Measurements from ENCODE around the gene SATB1.
"Not testable (repeated sequence)": the region's sequence is repeated elsewhere in the genome, so short reads cannot be mapped to it uniquely, and the experiment has no call there.

SATB1 gene

GRCh38 chr3:18349197-18349798, 75.8 kb downstream of the SATB1 start:
- no peak for DNase-seq

DNA sequence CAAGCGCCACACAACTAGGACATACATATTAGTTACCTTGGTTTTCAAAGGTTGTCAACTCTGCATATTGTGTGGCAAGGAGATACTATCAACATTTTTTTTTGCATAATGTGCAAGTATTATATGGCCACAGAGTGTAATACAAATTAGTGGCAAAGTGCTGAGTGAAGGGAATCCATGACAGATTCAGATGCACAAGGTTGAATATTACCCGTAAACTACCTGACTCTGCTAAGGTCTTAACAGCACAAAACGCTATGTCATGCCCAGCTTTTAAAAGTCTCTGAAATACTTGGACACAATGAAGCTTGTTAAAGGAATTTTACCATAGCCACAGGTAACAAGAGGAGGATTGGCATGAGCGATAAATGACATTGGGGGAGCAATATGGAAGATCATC, 79.0 kb downstream of the SATB1 start:
- DNase-seq: no peak

DNA sequence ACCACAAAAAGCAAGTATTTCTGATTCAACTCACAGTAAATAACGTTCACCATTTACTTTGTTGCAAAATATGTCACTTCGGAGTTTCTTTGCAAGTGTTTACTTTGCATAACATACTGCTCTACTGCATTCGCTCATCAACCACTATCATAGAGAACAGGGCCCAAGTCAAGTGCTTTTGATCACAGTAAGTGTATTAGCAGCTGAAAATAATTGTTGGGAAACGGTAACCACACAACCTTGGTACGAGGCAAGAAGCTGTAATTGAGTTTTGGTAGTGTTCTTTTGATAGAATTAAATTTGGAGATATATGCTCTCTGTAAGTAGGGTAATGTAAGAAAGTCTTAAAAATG, 80.1 kb downstream of the SATB1 start:
- DNase-seq: no peak

GRCh38 chr3:18344306-18345014, 80.7 kb downstream of the SATB1 start:
- no peak for DNase-seq

DNA sequence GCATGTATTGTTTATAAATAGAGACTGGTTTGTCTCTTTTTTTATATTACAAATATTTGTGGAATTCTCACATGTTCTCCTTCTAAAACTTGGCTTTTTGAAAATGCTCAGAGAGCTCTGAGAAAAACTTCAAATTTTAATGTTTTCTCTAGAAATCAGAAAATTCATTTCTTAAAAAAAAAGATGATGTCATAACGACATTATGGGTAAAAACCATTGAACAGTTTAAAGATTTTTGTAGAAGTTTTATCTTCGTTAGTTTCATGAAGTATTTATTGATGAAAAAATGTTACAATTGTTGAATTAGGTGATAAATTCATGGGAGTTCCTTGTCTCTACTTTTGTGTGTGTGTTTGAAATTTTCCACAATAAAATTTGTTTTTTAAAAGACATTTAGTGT, 81.3 kb downstream of the SATB1 start:
- no peak for DNase-seq

DNA sequence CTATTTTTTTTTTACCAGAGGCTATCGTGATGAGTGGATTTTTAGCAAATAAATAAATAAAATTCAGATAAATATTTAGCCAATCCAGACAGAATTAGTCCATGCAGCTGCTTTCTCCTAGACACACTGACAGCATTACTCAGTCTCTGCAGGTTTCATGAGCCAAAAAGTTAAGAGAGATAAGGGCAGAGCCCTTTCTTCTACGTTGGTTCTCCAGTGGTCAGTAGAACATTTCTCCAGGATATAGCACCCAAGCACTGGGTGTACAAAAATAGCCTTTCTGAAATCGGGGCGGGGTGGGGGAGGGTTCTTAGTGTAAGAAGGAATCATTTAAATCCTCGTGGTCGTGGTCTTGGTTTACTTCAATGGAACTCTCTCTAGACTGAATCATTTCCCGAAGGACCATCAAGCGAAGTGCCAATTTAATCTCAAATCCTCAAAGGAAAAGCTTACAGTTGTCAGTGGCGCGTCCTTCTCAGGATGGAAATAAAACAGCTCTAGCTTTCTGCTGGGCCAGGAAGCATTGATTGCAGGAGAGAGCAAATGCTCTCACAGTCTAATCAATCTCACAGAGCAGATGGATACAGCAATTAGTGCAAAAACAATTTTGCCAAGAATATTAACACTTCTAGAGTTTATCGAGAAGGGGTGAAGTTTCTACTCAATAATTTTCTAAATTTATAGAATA, 86.2 kb downstream of the SATB1 start:
- no peak for DNase-seq

DNA sequence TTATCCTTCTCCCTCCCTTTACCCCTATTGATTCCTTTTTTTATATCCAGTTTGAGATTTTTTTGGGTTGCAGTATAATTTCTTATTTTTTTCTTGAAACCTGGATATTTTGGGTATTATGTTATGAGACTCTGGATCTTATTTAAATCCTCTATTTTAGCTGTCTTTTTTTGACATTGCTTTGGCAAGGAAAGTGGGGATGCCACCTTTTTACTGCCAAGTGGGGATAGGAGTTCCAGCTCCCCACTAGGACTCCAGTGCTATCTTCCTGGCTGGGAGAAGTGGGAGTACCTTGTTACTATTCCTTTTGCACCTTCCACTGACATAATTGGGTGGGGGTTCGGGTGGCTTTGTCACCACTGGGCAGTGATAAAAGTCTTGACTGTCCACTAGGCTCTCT, 87.9 kb downstream of the SATB1 start:
- no peak for DNase-seq

DNA sequence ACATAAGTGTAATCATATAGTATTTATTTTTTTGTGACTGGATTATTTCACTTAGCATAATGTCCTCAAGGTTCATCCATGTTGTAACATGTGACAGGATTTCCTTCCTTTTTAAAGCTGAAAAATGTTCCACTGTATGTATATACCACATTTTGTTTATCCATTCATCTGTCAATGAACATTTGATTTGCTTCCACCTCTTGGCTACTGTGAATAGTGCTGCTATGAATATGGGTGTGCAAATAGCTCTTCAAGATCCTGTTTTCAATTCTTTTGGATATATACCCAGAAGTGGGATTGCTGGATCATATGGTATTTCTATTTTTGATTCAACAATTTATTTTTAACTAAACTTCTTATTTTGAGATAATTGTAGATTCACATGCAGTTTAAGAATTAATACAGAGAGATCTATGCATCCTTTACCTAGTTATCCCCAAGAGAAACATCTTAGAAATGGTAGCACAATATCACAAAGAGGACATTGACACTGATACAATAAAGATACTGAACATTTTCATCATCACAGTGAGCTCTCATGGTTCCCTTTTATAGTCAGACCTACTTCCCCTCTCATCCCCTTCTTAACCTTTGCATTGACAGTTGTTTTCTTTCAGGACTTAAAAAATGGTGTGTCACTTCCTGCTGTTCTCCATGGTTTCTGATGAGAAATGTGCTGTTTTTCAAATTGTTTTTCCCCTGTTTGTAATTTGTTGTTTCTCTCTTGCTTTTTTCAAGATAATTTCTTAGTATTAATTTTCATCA, 90.1 kb downstream of the SATB1 start:
- DNase-seq: no peak

GRCh38 chr3:18330772-18331441, 94.2 kb downstream of the SATB1 start:
- DNase-seq: not testable (repeated sequence)

DNA sequence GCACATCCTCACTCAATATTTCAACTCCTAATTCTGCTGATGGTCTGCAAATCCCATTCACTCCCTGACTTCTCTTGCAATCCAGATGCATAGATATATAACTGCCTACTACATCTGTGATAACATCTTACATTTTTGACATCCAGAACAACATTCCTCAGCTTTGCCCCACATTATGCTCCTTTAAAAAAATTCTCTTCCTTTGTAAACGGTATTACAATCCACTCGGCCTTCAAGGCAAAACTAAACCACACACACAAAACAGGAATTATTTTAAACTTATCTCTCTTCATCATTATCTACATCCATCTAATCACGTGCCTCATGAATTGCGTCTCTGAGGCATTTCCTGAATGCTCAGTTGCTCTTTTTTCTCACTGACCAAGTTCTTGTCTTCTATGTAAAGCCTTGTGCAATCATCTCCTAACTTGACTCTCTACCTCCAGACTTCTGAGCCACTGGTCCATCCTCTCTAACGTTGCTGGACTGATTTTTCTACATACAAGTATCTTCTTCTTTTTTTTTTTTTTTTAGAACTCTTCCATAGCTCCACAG, 117.0 kb downstream of the SATB1 start:
- no peak for DNase-seq

DNA sequence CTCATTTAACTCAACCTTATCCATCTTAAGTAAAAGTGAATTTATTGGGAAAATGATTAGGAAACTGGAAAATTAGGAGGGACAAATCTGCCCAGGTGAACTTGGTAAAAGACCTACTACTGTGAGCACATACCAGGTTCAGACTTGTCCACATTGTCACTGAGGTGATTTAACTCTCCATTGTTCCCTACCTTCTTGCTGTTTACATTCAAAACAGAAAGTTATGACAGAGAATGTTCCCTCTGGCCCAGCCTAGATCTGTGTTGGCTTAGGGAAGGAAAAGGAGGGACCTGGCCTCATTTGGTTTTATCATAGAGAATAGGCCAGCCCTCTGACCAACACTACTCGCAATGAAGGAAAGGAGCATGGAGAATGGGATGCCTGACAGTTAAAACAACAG, 117.6 kb downstream of the SATB1 start:
- DNase-seq: no peak

DNA sequence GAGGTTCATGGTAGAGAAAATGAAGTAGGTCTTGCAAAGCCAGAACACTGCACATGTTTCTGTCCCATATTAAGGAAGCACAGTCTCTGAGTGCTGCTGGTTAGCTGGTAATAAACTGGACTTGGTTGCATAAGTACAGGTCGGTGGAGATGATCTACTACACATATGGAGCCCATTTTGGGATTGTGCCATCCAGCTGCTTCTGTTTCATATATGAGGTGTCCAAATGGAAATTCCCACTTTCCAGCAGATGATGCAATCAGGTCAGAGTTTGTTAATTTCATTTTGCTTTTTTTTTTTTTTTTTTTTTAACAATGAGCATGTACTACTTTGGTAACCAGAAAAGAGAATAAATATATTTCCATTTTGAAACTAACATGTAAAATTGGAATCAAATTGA, 122.6 kb downstream of the SATB1 start:
- no peak for DNase-seq

DNA sequence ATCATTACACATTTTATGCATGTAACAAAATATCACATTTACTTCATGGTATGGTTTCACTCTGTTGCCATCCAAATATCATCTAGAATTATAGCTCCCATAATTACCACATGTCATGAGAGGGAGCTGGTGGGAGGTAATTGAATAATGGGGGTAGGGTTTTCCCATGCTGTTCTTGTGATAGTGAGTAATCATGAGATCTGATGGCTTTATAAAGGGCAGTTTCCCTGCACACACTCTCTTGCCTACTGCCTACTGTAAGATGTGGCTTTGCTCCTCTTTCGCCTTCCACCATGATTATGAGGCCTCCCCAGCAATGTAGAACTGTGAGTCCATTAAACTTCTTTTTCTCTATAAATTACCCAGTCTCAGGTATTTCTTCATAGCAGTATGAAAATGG, 123.4 kb downstream of the SATB1 start:
- DNase-seq: no peak

- no peak for DNase-seq
Observed at GRCh38 chr3:18300916-18301315, 124.2 kb downstream of the SATB1 start.

- no peak for DNase-seq
Observed at GRCh38 chr3:18297126-18297525, 128.0 kb downstream of the SATB1 start.

All from activated effector memory CD4-positive, alpha-beta T cell treated with Interleukin-2 at 50 U/mL for 16 hours (primary cell).